Measurements from ENCODE around the gene CEBPA. TPM values are rescaled to one million over a fixed set of nuclear protein-coding genes. Genes with fewer than 3 reads are reported as not detected.

Gene CEBPA
- total RNA-seq, 2 donors from 2014 or later: 25.2 to 58.7 TPM

- TF ChIP-seq, protein P1, sequence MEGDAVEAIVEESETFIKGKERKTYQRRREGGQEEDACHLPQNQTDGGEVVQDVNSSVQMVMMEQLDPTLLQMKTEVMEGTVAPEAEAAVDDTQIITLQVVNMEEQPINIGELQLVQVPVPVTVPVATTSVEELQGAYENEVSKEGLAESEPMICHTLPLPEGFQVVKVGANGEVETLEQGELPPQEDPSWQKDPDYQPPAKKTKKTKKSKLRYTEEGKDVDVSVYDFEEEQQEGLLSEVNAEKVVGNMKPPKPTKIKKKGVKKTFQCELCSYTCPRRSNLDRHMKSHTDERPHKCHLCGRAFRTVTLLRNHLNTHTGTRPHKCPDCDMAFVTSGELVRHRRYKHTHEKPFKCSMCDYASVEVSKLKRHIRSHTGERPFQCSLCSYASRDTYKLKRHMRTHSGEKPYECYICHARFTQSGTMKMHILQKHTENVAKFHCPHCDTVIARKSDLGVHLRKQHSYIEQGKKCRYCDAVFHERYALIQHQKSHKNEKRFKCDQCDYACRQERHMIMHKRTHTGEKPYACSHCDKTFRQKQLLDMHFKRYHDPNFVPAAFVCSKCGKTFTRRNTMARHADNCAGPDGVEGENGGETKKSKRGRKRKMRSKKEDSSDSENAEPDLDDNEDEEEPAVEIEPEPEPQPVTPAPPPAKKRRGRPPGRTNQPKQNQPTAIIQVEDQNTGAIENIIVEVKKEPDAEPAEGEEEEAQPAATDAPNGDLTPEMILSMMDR (IDR thresholded peaks at IDR 0.05): no peak
- DNase-seq (ENCODE audit: low spot score): no peak
- peaks cover 9% of the 10 kb centered on the region for H3K4me1 ChIP-seq (replicated peaks)
- intact Hi-C loops (cut with DNase I): no loop called here
- H3K4me3 ChIP-seq: no peak overlapping the region
- WGBS: 54% methylated on average over 26 of the region's 26 CpGs
- no peaks in the 10 kb centered on the region for H3K9me3 ChIP-seq
- H3K27ac ChIP-seq: peak overlapping the region; percentile 70 to 76
- no peaks in the 10 kb centered on the region for H3K36me3 ChIP-seq
- H3K27me3 ChIP-seq (replicated peaks; ENCODE audit: insufficient read depth): no peaks in the 10 kb centered on the region
Observed at GRCh38 chr19:33273065-33273736, 29.1 kb downstream of the CEBPA start.

GRCh38 chr19:33271246-33272021, 30.9 kb downstream of the CEBPA start:
- no peaks in the 10 kb centered on the region for H3K27me3 ChIP-seq (replicated peaks; ENCODE audit: insufficient read depth)
- H3K9me3 ChIP-seq: no peaks in the 10 kb centered on the region
- H3K4me1 ChIP-seq (replicated peaks): peaks cover 9% of the 10 kb centered on the region
- no peak overlapping the region for H3K4me3 ChIP-seq
- no peak for TF ChIP-seq POLR2A (IDR thresholded peaks at IDR 0.05)
- TF ChIP-seq POLR2AphosphoS5 (IDR thresholded peaks at IDR 0.05): no peak
- TF ChIP-seq, protein P1 (IDR thresholded peaks at IDR 0.05): no peak
- H3K36me3 ChIP-seq: no peaks in the 10 kb centered on the region
- WGBS: 80% methylated on average over 12 of the region's 12 CpGs
- no peak for DNase-seq (ENCODE audit: low spot score)
- intact Hi-C loops (cut with DNase I): no loop called here
- no peak overlapping the region for H3K27ac ChIP-seq

DNA sequence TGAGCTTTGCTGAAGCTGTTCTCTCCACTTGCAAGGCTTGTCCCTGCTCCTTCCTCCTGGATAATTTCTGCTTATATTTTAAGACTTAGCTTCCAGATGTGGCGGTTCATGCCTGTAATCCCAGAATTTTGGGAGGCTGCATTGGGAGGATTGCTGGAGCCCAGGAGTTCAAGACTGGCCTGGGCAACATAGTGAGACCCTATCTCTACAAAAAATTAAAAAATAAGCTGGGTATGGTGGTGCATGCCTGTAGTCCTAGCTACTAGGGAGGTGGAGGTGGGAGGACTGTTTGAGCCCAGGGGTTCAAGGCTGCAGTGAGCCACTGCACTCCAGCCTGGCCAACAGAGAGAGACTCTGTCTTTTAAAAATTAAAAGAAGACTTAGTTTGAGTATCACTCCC, 31.6 kb downstream of the CEBPA start:
- 95% methylated on average over 1 of the region's 1 CpG for WGBS
- Histone ChIP-seq H3K4me1 (replicated peaks) (peaks cover 9% of the 10 kb centered on the region), H3K36me3 (no peaks in the 10 kb centered on the region), H3K27me3 (replicated peaks; ENCODE audit: insufficient read depth) (no peaks in the 10 kb centered on the region), H3K4me3 (no peak overlapping the region), H3K9me3 (no peaks in the 10 kb centered on the region), H3K27ac (no peak overlapping the region)
- TF ChIP-seq POLR2AphosphoS5 (IDR thresholded peaks at IDR 0.05): no peak
- TF ChIP-seq, protein P1 (IDR thresholded peaks at IDR 0.05): no peak
- DNase-seq (ENCODE audit: low spot score): no peak
- intact Hi-C loops (cut with DNase I): no loop called here

DNA sequence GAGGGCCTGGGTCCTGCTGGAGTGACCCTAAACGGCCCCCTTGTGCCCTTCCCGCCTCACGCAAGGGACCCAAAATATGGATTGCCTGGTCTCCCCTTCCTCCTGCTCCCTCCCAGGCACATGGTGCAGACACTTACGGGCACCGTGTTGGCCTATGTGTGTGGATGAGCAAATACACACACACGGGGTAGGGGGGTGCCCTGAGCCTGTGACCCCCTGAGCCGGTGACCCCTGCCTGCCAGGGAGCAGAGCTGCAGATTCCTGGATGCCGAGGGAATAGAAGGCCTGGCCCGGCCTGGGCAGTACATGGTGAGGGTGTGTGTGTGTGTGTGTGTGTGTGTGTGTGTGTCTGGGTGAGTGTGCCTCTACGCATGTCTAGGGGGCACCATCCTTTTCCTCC, 33.3 kb downstream of the CEBPA start:
- H3K4me3 ChIP-seq: no peak overlapping the region
- H3K9me3 ChIP-seq: no peaks in the 10 kb centered on the region
- no peak overlapping the region for H3K27ac ChIP-seq
- no peaks in the 10 kb centered on the region for H3K27me3 ChIP-seq (replicated peaks; ENCODE audit: insufficient read depth)
- H3K36me3 ChIP-seq: no peaks in the 10 kb centered on the region
- DNase-seq (ENCODE audit: low spot score): no peak
- intact Hi-C loops (cut with DNase I): no loop called here
- H3K4me1 ChIP-seq (replicated peaks): peaks cover 2% of the 10 kb centered on the region
- 91% methylated on average over 10 of the region's 10 CpGs for WGBS
- TF ChIP-seq POLR2A (IDR thresholded peaks at IDR 0.05) (no peak), POLR2AphosphoS5 (IDR thresholded peaks at IDR 0.05) (no peak)
- TF ChIP-seq, protein P1 (IDR thresholded peaks at IDR 0.05): no peak

Measured in prostate gland (tissue), 2 donors.